ENCODE measurements around the gene C4orf46. TPM values are rescaled to one million over a fixed set of nuclear protein-coding genes. Genes with fewer than 3 reads are reported as not detected.

Gene C4orf46
- total and polyA plus RNA-seq, 10 of the 15 experiments (the other 5 are each of a cell fraction or from before 2014, with no cell fraction given) = 9.3 to 40.2 (median 20.5) TPM

DNA sequence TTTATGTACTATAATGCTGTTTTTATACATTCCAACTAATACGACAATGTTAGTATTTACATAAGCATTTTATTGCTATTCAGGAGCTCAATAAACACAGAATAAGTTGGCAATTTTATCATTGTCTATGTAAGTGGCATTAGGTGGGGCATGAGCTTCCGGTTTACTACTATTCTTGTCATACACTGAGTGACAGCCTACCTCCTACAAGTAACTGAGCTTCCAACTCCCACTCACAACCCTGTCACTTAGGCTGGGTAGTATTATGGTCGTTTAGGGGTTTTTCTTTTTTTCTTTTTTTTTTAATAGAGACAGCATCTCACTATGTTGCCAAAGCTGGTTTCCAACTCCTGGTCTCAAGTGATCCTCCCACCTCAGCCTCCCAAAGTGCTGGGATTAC, 44.1 kb upstream of the C4orf46 start:
- ChIA-PET RAD21 (ENCODE audit: unreplicated experiment) (interaction anchor here (1.1 kb wide), 1 partner anchor 136 kb away, joined by 3 read pairs; no protein-coding TSS in a partner anchor), POLR2A (interaction anchor here (0.6 kb wide), 1 partner anchor 136 kb away, joined by 7 read pairs; no protein-coding TSS in a partner anchor), CTCF (interaction anchor here (0.6 to 1.1 kb wide), 3 partner anchors 15 to 47 kb away, joined by 3 to 4 read pairs (median 3); no protein-coding TSS in a partner anchor), SMC1A (ENCODE audit: uncharacterized antibody, unreplicated experiment) (interaction anchor here (0.7 to 1.6 kb wide), 5 partner anchors 36 to 587 kb away, joined by 3 to 7 read pairs (median 3); no protein-coding TSS in a partner anchor)
- Histone ChIP-seq H3K9ac (ENCODE audit: control insufficient read depth, insufficient read depth, low read length) (no peak overlapping the region), H3K9me3 (replicated peaks; ENCODE audit: control insufficient read depth, insufficient read depth, low read length) (no peaks in the 10 kb centered on the region), H2AFZ (ENCODE audit: control insufficient read depth, low read depth, low read length) (no peak overlapping the region), H3K79me2 (ENCODE audit: control insufficient read depth, insufficient read depth, low read length) (peaks cover 10% of the 10 kb centered on the region), H3K4me2 (ENCODE audit: control insufficient read depth, insufficient read depth) (no peak overlapping the region), H4K20me1 (ENCODE audit: control insufficient read depth, insufficient read depth) (no peaks in the 10 kb centered on the region), H3K27ac (ENCODE audit: control insufficient read depth, insufficient read depth) (no peak overlapping the region), H3K27me3 (replicated peaks in 1 of 2; ENCODE audit: control insufficient read depth in 2 of 2, insufficient read depth in 2 of 2, low read length in 1 of 2) (no peaks in the 10 kb centered on the region), H3K4me3 (no peak overlapping the region), H3K4me1 (ENCODE audit: control insufficient read depth, insufficient read depth, low read length) (no peaks in the 10 kb centered on the region), H3K36me3 (ENCODE audit: control insufficient read depth in 2 of 2, insufficient read depth in 2 of 2, low read length in 1 of 2) (peaks cover 0 to 30% of the 10 kb centered on the region in 2 experiments; a peak in 3 of 4 replicates)
- TF ChIP-seq FOXM1 (IDR thresholded peaks at IDR 0.05; ENCODE audit: low read depth, low read length) (no peak), SIX5 (IDR thresholded peaks at IDR 0.05; ENCODE audit: low read depth, low read length, severe bottlenecking) (no peak), HDAC6 (IDR thresholded peaks at IDR 0.05; ENCODE audit: unreplicated experiment) (no peak)
- TF ChIP-seq, protein P1, sequence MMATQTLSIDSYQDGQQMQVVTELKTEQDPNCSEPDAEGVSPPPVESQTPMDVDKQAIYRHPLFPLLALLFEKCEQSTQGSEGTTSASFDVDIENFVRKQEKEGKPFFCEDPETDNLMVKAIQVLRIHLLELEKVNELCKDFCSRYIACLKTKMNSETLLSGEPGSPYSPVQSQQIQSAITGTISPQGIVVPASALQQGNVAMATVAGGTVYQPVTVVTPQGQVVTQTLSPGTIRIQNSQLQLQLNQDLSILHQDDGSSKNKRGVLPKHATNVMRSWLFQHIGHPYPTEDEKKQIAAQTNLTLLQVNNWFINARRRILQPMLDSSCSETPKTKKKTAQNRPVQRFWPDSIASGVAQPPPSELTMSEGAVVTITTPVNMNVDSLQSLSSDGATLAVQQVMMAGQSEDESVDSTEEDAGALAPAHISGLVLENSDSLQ (IDR thresholded peaks at IDR 0.05) = peak; percentile 39; the same call in 1 of the 2 replicates
- TF ChIP-seq, protein P2, sequence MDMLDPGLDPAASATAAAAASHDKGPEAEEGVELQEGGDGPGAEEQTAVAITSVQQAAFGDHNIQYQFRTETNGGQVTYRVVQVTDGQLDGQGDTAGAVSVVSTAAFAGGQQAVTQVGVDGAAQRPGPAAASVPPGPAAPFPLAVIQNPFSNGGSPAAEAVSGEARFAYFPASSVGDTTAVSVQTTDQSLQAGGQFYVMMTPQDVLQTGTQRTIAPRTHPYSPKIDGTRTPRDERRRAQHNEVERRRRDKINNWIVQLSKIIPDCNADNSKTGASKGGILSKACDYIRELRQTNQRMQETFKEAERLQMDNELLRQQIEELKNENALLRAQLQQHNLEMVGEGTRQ (IDR thresholded peaks at IDR 0.05; ENCODE audit: borderline replicate concordance, low read depth, low read length) = no peak
- FAIRE-seq = no peak
- WGBS (ENCODE audit: insufficient coverage, insufficient replicate concordance, low lambda C conversion rate, missing lambda C conversion rate) = 35% methylated on average over 3 of the region's 3 CpGs
- intact Hi-C loops (cut with micrococcal nuclease; ENCODE audit: unreplicated experiment) = no loop called here
- no TSS peak for BruUV-seq (replicated peaks)
- ATAC-seq = no peak
- in situ Hi-C loops (cut with MboI) = no loop called here
- no peak for DNase-seq (ENCODE audit: low read depth, low spot score)

Data from GM12878 (cell line).